C4-2B (cell line): ENCODE measurements around the gene SOHLH1.

ENCODE experiments used
- CTCF ChIP-seq: fragments of 450-650 bp; conservative IDR thresholded peaks from 2 replicates; pipeline ENCODE4 v1.5.1; 2017; ENCODE audit warnings: mild to moderate bottlenecking
- ZFX ChIP-seq: fragments of 450-650 bp; IDR thresholded peaks from 2 replicates; pipeline ENCODE4 v1.6.1; 2017

- TF ChIP-seq CTCF (no peak), ZFX (no peak)
These were observed 2.1 kb downstream of the SOHLH1 start for GRCh38 chr9:135697226-135697625.
